H1 (cell line): Measurements from ENCODE around the gene CD164L2. TPM values are rescaled to one million over a fixed set of nuclear protein-coding genes. Genes with fewer than 3 reads are reported as not detected.

ENCODE experiments used
- ATF3 ChIP-seq: IDR thresholded peaks from 2 replicates; pipeline ENCODE4 v1.6.1; 2011; ENCODE audit warnings: low read depth, mild to moderate bottlenecking, low read length; ENCODE audit not compliant: insufficient read depth
- CBX5 ChIP-seq: fragments of 300-800, 300-1000 bp; sonication (generic); IDR thresholded peaks from 2 replicates; pipeline ENCODE4 v1.7.1; 2016; ENCODE audit warnings: antibody characterized with exemption, low read length, low read depth
- CBX8 ChIP-seq: fragments of 300-800, 300-1000 bp; sonication (generic); IDR thresholded peaks from 2 replicates; pipeline ENCODE4 v1.7.1; 2016; ENCODE audit warnings: low read depth, low read length, borderline replicate concordance
- CHD2 ChIP-seq: IDR thresholded peaks from 2 replicates; pipeline ENCODE4 v1.6.1; 2012; ENCODE audit warnings: low read length, improper control_type of control experiment
- CREB1 ChIP-seq: IDR thresholded peaks from 2 replicates; pipeline ENCODE4 v1.6.1; 2012; ENCODE audit warnings: inconsistent platforms
- EGR1 ChIP-seq: IDR thresholded peaks from 2 replicates; pipeline ENCODE4 v1.6.1; 2011; ENCODE audit warnings: low read depth, low read length, borderline replicate concordance
- JUN ChIP-seq: IDR thresholded peaks from 2 replicates; pipeline ENCODE4 v1.6.1; 2011; ENCODE audit warnings: low read depth, mild to moderate bottlenecking, improper control_type of control experiment, low read length
- JUND ChIP-seq: IDR thresholded peaks from 2 replicates; pipeline ENCODE4 v1.6.1; 2011; ENCODE audit warnings: mild to moderate bottlenecking, improper control_type of control experiment, low read length
- KDM1A ChIP-seq: fragments of 200-600, 300-600 bp; sonication (generic); IDR thresholded peaks from 2 replicates; pipeline ENCODE4 v1.7.1; 2016; ENCODE audit warnings: mild to moderate bottlenecking, low read length, borderline replicate concordance
- KDM5A ChIP-seq: fragments of 200-600 bp; IDR thresholded peaks from 2 replicates; pipeline ENCODE4 v1.7.1; 2012; ENCODE audit warnings: mild to moderate bottlenecking, low read length, inconsistent platforms, mixed read lengths
- NANOG ChIP-seq: IDR thresholded peaks from 2 replicates; pipeline ENCODE4 v1.6.1; 2011; ENCODE audit warnings: low read length, low read depth, mild to moderate bottlenecking, inconsistent platforms; ENCODE audit not compliant: insufficient read depth, poor library complexity, severe bottlenecking
- PHF8 ChIP-seq: fragments of 200-600 bp; sonication (generic); conservative IDR thresholded peaks from 2 replicates; pipeline ENCODE4 v1.7.1; 2012; ENCODE audit warnings: low read depth, mild to moderate bottlenecking, inconsistent platforms, low read length, moderate library complexity
- POLR2AphosphoS5 ChIP-seq: IDR thresholded peaks from 2 replicates; pipeline ENCODE4 v1.6.1; 2011; ENCODE audit warnings: low read depth, low read length
- RAD21 ChIP-seq, 2 experiments: IDR thresholded peaks in 1 of 2; conservative IDR thresholded peaks in 1 of 2; 2 replicates each; pipeline ENCODE4 v1.6.1; 2011; ENCODE audit warnings: low read depth in 2 of 2, low read length in 2 of 2, improper control_type of control experiment in 1 of 2, inconsistent platforms in 1 of 2, mild to moderate bottlenecking in 1 of 2, moderate library complexity in 1 of 2
- SIN3A ChIP-seq, 2 experiments: IDR thresholded peaks in 1 of 2; conservative IDR thresholded peaks in 1 of 2; 2 replicates each; pipeline ENCODE4 v1.6.1; 2011 to 2012; ENCODE audit warnings: low read length in 2 of 2, improper control_type of control experiment in 1 of 2, low read depth in 1 of 2, mild to moderate bottlenecking in 1 of 2
- SP1 ChIP-seq: IDR thresholded peaks from 2 replicates; pipeline ENCODE4 v1.6.1; 2011; ENCODE audit warnings: low read depth, low read length
- SP4 ChIP-seq: IDR thresholded peaks from 2 replicates; pipeline ENCODE4 v1.6.1; 2012; ENCODE audit warnings: low read length, inconsistent platforms
- SRF ChIP-seq: IDR thresholded peaks from 2 replicates; pipeline ENCODE4 v1.6.1; 2011; ENCODE audit warnings: mild to moderate bottlenecking, low read depth, low read length, moderate library complexity
- TAF1 ChIP-seq: IDR thresholded peaks from 2 replicates; pipeline ENCODE4 v1.6.1; 2011; ENCODE audit warnings: mild to moderate bottlenecking, low read depth, low read length
- polyA plus RNA-seq, 7 experiments: library from polyadenylated mRNA; depleted of rRNA in 3 of 7; stranded (reverse) in 5 of 7; unstranded in 2 of 7; fragments of >200 nt in 5 of 7; fragments of 200-250 nt in 2 of 7; gene quantifications; 1 replicate in 5 of 7; 2 replicates in 1 of 7; 4 replicates in 1 of 7; pipeline versions ENCODE4 v1.2.1 to v1.2.3, GENCODE V29; 2011 to 2013; ENCODE audit warnings: missing spikeins in 2 of 7, mixed read lengths in 2 of 7
- total RNA-seq: library from RNA; stranded (reverse); fragmentation: NEBNext Ultra II Directional; extraction: Animal tissue kit (Norgen Biotek cat#: 25700); gene quantifications from 2 replicates; pipeline ENCODE4 v1.2.1, GENCODE V29; 2021
- TF ChIP-seq, protein P1 (sequence below): IDR thresholded peaks from 2 replicates; pipeline ENCODE4 v1.6.1; 2011; ENCODE audit warnings: low read length, improper control_type of control experiment

Gene CD164L2
- total and polyA plus RNA-seq, 2 of the 8 experiments (the other 6 are each of a cell fraction or from before 2014, with no cell fraction given): 3.3 TPM

DNA sequence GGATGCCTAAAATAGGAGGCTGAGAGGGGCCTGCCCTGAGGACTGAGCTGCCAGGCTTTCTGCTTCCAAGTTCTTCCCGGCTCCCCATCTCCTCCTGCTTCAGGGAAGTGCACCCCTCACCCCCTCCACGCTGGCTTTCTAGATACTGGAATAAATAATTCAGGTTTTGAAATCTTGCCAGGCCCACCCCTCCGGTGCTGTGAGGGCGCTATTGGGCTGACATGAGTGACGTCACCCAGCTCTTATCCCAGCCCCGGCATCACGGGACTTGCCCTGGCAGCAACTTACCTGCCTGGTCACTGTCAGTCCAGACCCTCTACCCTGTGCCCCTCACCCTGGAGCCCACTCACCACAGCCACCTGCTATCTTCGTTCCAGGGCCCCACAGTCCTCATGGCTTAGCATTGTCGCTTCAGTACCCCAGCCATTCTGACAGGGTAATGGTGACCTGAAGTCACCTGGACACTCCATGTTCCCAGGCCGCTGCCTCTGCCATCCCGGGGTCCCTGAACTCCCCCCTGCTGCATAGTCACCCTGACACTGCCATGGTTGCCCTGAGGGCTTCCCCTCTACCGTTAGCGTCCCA, 8.5 kb upstream of the CD164L2 start (continued):
- TF ChIP-seq RAD21 (IDR thresholded peaks at IDR 0.05 in 1 of 2, conservative IDR thresholded peaks at IDR 0.05 in 1 of 2; ENCODE audit: low read depth in 2 of 2, low read length in 2 of 2) (no peak), CREB1 (peak; percentile 84), POLR2AphosphoS5 (no peak), KDM1A (no peak), ATF3 (no peak), SIN3A (conservative IDR thresholded peaks at IDR 0.05 in 1 of 2, IDR thresholded peaks at IDR 0.05 in 1 of 2; ENCODE audit: low read depth in 1 of 2, low read length in 2 of 2) (0 out of 4 replicates have a peak, but pooled peaks of 1 of the 2 experiments have one; percentile 30), CBX8 (no peak), CBX5 (no peak), JUND (peak; percentile 89), JUN (0 out of 2 replicates have a peak, but pooled peaks have one; percentile 19), SP1 (no peak), SRF (no peak), PHF8 (0 out of 2 replicates have a peak, but pooled peaks have one; percentile 26), KDM5A (no peak), NANOG (no peak), CHD2 (no peak), SP4 (0 out of 2 replicates have a peak, but pooled peaks have one; percentile 7), EGR1 (no peak), TAF1 (0 out of 2 replicates have a peak, but pooled peaks have one; percentile 25)
- TF ChIP-seq, protein P1, sequence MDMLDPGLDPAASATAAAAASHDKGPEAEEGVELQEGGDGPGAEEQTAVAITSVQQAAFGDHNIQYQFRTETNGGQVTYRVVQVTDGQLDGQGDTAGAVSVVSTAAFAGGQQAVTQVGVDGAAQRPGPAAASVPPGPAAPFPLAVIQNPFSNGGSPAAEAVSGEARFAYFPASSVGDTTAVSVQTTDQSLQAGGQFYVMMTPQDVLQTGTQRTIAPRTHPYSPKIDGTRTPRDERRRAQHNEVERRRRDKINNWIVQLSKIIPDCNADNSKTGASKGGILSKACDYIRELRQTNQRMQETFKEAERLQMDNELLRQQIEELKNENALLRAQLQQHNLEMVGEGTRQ: peak; percentile 31; the same call in 1 of the 2 replicates
